HepG2 (cell line): ENCODE results near the gene PTCRA. TPM values are rescaled to one million over a fixed set of nuclear protein-coding genes. Genes with fewer than 3 reads are reported as not detected.
A peak's percentile ranks its signal among the peaks of the same experiment; 100 is the strongest.

ENCODE experiments used
- ARID2 ChIP-seq: sonication (generic); formaldehyde crosslinking; IDR thresholded peaks from 2 replicates; pipeline ENCODE4 v1.8.1; 2022; ENCODE audit warnings: mild to moderate bottlenecking, missing genetic modification reagents, borderline replicate concordance
- ATF3 ChIP-seq: sonication (generic); formaldehyde crosslinking; IDR thresholded peaks from 2 replicates; pipeline ENCODE4 v1.4.0; 2020; ENCODE audit warnings: missing genetic modification reagents
- CCDC6 ChIP-seq: sonication (generic); formaldehyde crosslinking; IDR thresholded peaks from 2 replicates; pipeline ENCODE4 v1.8.1; 2022; ENCODE audit warnings: mild to moderate bottlenecking, missing genetic modification reagents, moderate library complexity
- EP300 ChIP-seq, 3 experiments: sonication (generic) in 1 of 3; formaldehyde crosslinking in 1 of 3; IDR thresholded peaks; 2 replicates each; pipeline versions ENCODE4 v1.5.1 to v1.6.1; 2011 to 2020; ENCODE audit warnings: low read depth in 2 of 3, low read length in 2 of 3, borderline replicate concordance in 1 of 3, improper control_type of control experiment in 1 of 3, mild to moderate bottlenecking in 1 of 3, missing genetic modification reagents in 1 of 3, moderate library complexity in 1 of 3
- HOXA7 ChIP-seq: sonication (generic); formaldehyde crosslinking; IDR thresholded peaks from 2 replicates; pipeline ENCODE4 v1.8.1; 2022; ENCODE audit warnings: mild to moderate bottlenecking, missing genetic modification reagents, moderate library complexity
- IKZF4 ChIP-seq: sonication (generic); formaldehyde crosslinking; IDR thresholded peaks from 2 replicates; pipeline ENCODE4 v1.5.1; 2020; ENCODE audit warnings: borderline replicate concordance, mild to moderate bottlenecking, low read depth, missing genetic modification reagents; ENCODE audit errors: not compliant biosample characterization
- KAT7 ChIP-seq: IDR thresholded peaks from 2 replicates; pipeline ENCODE4 v1.6.1; 2018; ENCODE audit warnings: borderline replicate concordance, missing compliant biosample characterization
- NRL ChIP-seq: sonication (generic); formaldehyde crosslinking; IDR thresholded peaks from 2 replicates; pipeline ENCODE4 v1.5.0; 2020; ENCODE audit warnings: missing genetic modification reagents, mild to moderate bottlenecking, moderate library complexity, borderline replicate concordance
- POLR2A ChIP-seq, 2 experiments: IDR thresholded peaks; 2 replicates each; pipeline ENCODE4 v1.6.1; 2011; ENCODE audit warnings: low read depth in 2 of 2, low read length in 2 of 2, mild to moderate bottlenecking in 1 of 2, moderate library complexity in 1 of 2; ENCODE audit not compliant: insufficient read depth in 1 of 2
- RARG ChIP-seq: sonication (generic); formaldehyde crosslinking; IDR thresholded peaks from 2 replicates; pipeline ENCODE4 v1.4.0; 2020; ENCODE audit warnings: low read depth, mild to moderate bottlenecking, missing genetic modification reagents
- SNAPC5 ChIP-seq: sonication (generic); formaldehyde crosslinking; IDR thresholded peaks from 2 replicates; pipeline ENCODE4 v1.8.1; 2023; ENCODE audit warnings: mild to moderate bottlenecking, missing genetic modification reagents, borderline replicate concordance
- SP4 ChIP-seq: sonication (generic); formaldehyde crosslinking; IDR thresholded peaks from 2 replicates; pipeline ENCODE4 v1.8.1; 2023; ENCODE audit warnings: mild to moderate bottlenecking, missing genetic modification reagents
- XBP1 ChIP-seq: sonication (generic); formaldehyde crosslinking; IDR thresholded peaks from 2 replicates; pipeline ENCODE4 v1.5.0; 2020; ENCODE audit warnings: missing genetic modification reagents
- ZIK1 ChIP-seq: sonication (generic); formaldehyde crosslinking; IDR thresholded peaks from 2 replicates; pipeline ENCODE4 v1.5.0; 2020; ENCODE audit warnings: mild to moderate bottlenecking, low read depth, missing genetic modification reagents, borderline replicate concordance
- ZNF207 ChIP-seq: fragments of 450-650 bp; IDR thresholded peaks from 2 replicates; pipeline ENCODE4 v1.6.1; 2016; ENCODE audit warnings: antibody characterized with exemption, borderline replicate concordance
- ZNF3 ChIP-seq: IDR thresholded peaks from 2 replicates; pipeline ENCODE4 v1.7.0; 2017; ENCODE audit warnings: inconsistent platforms
- ZNF329 ChIP-seq: sonication (generic); formaldehyde crosslinking; IDR thresholded peaks from 2 replicates; pipeline ENCODE4 v1.9.0; 2021; ENCODE audit warnings: low read depth, mild to moderate bottlenecking, missing genetic modification reagents
- ZNF350 ChIP-seq: sonication (generic); formaldehyde crosslinking; IDR thresholded peaks from 2 replicates; pipeline ENCODE4 v1.4.0; 2020; ENCODE audit warnings: mild to moderate bottlenecking, low read depth, missing genetic modification reagents, borderline replicate concordance
- ZNF557 ChIP-seq: sonication (generic); formaldehyde crosslinking; IDR thresholded peaks from 2 replicates; pipeline ENCODE4 v1.4.0; 2020; ENCODE audit warnings: missing genetic modification reagents
- ZNF605 ChIP-seq: sonication (generic); formaldehyde crosslinking; IDR thresholded peaks from 2 replicates; pipeline ENCODE4 v1.8.0; 2022; ENCODE audit warnings: mild to moderate bottlenecking, missing genetic modification reagents
- ZNF652 ChIP-seq: IDR thresholded peaks from 2 replicates; pipeline ENCODE4 v1.6.1; 2016; ENCODE audit warnings: low read depth, borderline replicate concordance
- ZNF713 ChIP-seq: sonication (generic); formaldehyde crosslinking; IDR thresholded peaks from 2 replicates; pipeline ENCODE4 v1.4.0; 2020; ENCODE audit warnings: mild to moderate bottlenecking, missing genetic modification reagents
- ZNF766 ChIP-seq: sonication (generic); formaldehyde crosslinking; IDR thresholded peaks from 2 replicates; pipeline ENCODE4 v1.5.0; 2020; ENCODE audit warnings: missing genetic modification reagents, borderline replicate concordance
- ZSCAN29 ChIP-seq: sonication (generic); formaldehyde crosslinking; conservative IDR thresholded peaks from 2 replicates; pipeline ENCODE4 v1.4.0; 2020; ENCODE audit warnings: mild to moderate bottlenecking, missing genetic modification reagents
- polyA plus RNA-seq, 8 experiments: library from polyadenylated mRNA; depleted of rRNA in 3 of 8; stranded (reverse) in 7 of 8; unstranded in 1 of 8; fragments of >200 nt; fragmentation: Illumina TruSeq in 4 of 8; extraction: Trizol in 4 of 8; gene quantifications; 2 replicates each; pipeline versions ENCODE4 v1.2.1 to v1.2.3, GENCODE V29; 2011 to 2016; ENCODE audit warnings: low read depth in 4 of 8, missing spikeins in 1 of 8, mixed read lengths in 1 of 8; ENCODE audit not compliant: insufficient read depth in 1 of 8
- total RNA-seq, 5 experiments: library from RNA; depleted of rRNA; stranded (reverse); fragments of >200 nt; fragmentation: Illumina TruSeq; extraction: Trizol; gene quantifications; 2 replicates each; pipeline ENCODE4 v1.2.3, GENCODE V29; 2016; ENCODE audit warnings: low read depth in 1 of 5
- TF ChIP-seq, protein P1 (sequence below): sonication (generic); IDR thresholded peaks from 2 replicates; pipeline ENCODE4 v1.6.1; 2016; ENCODE audit warnings: low read depth, borderline replicate concordance
- TF ChIP-seq, protein P2 (sequence below): IDR thresholded peaks from 2 replicates; pipeline ENCODE4 v1.6.1; 2016; ENCODE audit warnings: low read depth, borderline replicate concordance
- TF ChIP-seq, protein P3 (sequence below): sonication (generic); formaldehyde crosslinking; IDR thresholded peaks from 2 replicates; pipeline ENCODE4 v1.4.0; 2020; ENCODE audit warnings: mild to moderate bottlenecking, missing genetic modification reagents

PTCRA gene
- total and polyA plus RNA-seq, 2 of the 13 experiments (the other 11 are each of a cell fraction or from before 2014, with no cell fraction given) = not detected

DNA sequence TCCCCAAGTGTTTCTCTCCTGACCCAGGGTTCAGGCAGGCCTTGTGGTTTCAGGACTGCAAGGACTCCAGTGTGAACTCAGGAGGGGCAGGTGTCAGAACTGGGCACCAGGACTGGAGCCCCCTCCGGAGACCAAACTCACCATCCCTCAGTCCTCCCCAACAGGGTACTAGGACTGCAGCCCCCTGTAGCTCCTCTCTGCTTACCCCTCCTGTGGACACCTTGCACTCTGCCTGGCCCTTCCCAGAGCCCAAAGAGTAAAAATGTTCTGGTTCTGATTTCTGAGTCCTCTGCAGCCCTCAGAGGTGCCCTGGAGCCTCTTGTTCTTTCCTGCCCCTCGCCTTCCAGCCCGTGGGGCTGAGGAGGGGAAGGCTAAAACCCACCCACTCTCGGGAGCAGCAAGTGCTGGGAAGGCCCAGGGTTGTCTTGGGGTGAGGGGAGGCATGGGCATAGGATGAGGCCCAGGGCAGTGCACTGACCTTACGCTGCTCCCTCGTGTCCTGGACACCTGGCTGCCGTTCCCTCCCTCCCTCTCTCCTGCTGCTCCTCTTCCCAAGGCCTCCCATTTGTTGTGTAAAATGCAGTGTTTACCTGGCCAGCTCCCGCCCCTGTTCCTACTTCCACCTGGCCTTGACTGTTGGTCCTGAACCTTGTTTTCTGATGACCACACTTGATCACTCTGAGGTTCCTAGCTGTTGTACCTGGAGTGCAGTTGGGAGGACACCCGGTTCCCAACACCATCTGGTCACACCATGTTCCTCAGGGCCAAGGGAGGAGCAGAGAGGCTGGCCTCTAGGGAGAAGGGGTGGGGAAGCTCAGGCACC lies 23.3 kb downstream of the PTCRA start (continued):
- no peak for TF ChIP-seq RARG (CRISPR knock-in tag)
- 0 out of 2 replicates have a peak, but pooled peaks have one; percentile 38 for TF ChIP-seq ZNF766 (CRISPR knock-in tag)
- peak; percentile 93 for TF ChIP-seq SP4 (CRISPR knock-in tag)
- TF ChIP-seq EP300 (IDR thresholded peaks at IDR 0.05; ENCODE audit: low read depth in 2 of 2, low read length in 2 of 2) = peak; percentile 28 to 89; a peak in 3 of 4 replicates
- peak; percentile 79; the same call in 1 of the 2 replicates for TF ChIP-seq EP300 (CRISPR knock-in tag; IDR thresholded peaks at IDR 0.05; ENCODE audit: borderline replicate concordance)
- TF ChIP-seq ZNF652 = peak; percentile 30; the same call in 1 of the 2 replicates
- TF ChIP-seq CCDC6 (CRISPR knock-in tag) = peak; percentile 55; the same call in 1 of the 2 replicates
- peak; percentile 80; the same call in 1 of the 2 replicates for TF ChIP-seq ZNF350 (CRISPR knock-in tag)
- TF ChIP-seq, protein P1, sequence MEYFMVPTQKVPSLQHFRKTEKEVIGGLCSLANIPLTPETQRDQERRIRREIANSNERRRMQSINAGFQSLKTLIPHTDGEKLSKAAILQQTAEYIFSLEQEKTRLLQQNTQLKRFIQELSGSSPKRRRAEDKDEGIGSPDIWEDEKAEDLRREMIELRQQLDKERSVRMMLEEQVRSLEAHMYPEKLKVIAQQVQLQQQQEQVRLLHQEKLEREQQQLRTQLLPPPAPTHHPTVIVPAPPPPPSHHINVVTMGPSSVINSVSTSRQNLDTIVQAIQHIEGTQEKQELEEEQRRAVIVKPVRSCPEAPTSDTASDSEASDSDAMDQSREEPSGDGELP = peak; percentile 84; the same call in 1 of the 2 replicates
- TF ChIP-seq ZNF207 = no peak
- TF ChIP-seq ZIK1 (CRISPR knock-in tag) = peak; percentile 91; the same call in 1 of the 2 replicates
- TF ChIP-seq POLR2A (IDR thresholded peaks at IDR 0.05; ENCODE audit: insufficient read depth in 1 of 2, low read depth in 2 of 2, low read length in 2 of 2) = no peak; a peak in 1 of 4 replicates
- TF ChIP-seq ZNF605 (CRISPR knock-in tag) = peak; percentile 97; the same call in 1 of the 2 replicates
- TF ChIP-seq IKZF4 (CRISPR knock-in tag) = no peak
- no peak for TF ChIP-seq ZNF3 (CRISPR knock-in tag)
- TF ChIP-seq, protein P2, sequence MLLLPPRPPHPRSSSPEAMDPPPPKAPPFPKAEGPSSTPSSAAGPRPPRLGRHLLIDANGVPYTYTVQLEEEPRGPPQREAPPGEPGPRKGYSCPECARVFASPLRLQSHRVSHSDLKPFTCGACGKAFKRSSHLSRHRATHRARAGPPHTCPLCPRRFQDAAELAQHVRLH (CRISPR knock-in tag) = peak; percentile 97; the same call in 1 of the 2 replicates
- TF ChIP-seq, protein P3, sequence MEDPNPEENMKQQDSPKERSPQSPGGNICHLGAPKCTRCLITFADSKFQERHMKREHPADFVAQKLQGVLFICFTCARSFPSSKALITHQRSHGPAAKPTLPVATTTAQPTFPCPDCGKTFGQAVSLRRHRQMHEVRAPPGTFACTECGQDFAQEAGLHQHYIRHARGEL (CRISPR knock-in tag) = no peak
- 0 out of 2 replicates have a peak, but pooled peaks have one; percentile 44 for TF ChIP-seq ZNF713 (CRISPR knock-in tag)
- TF ChIP-seq KAT7 (CRISPR knock-in tag) = no peak
- TF ChIP-seq ARID2 (CRISPR knock-in tag) = no peak
- no peak for TF ChIP-seq SNAPC5 (CRISPR knock-in tag)
- peak; percentile 89 for TF ChIP-seq ZSCAN29 (CRISPR knock-in tag)
- 0 out of 2 replicates have a peak, but pooled peaks have one; percentile 25 for TF ChIP-seq ZNF329 (CRISPR knock-in tag)
- no peak for TF ChIP-seq ATF3 (CRISPR knock-in tag)
- no peak for TF ChIP-seq HOXA7 (CRISPR knock-in tag)
- 0 out of 2 replicates have a peak, but pooled peaks have one; percentile 74 for TF ChIP-seq ZNF557
- peak; percentile 67 for TF ChIP-seq NRL (CRISPR knock-in tag)
- no peak for TF ChIP-seq XBP1 (CRISPR knock-in tag)
